WI38 (cell line): ENCODE results near the gene PDE8A.

Source experiments
- H3K4me3 ChIP-seq: 2 replicates; pipeline ENCODE4 v1.5.1; 2011; ENCODE audit warnings: low read depth, mild to moderate bottlenecking, control low read depth, low read length
- CTCF ChIP-seq: IDR thresholded peaks from 2 replicates; pipeline ENCODE4 v1.5.1; 2012; ENCODE audit warnings: low read depth, mild to moderate bottlenecking, control low read depth, low read length

PDE8A gene

GRCh38 chr15:84951736-84952135 lies 29.9 kb upstream of the PDE8A start:
- no peak overlapping the region for H3K4me3 ChIP-seq
- no peak for TF ChIP-seq CTCF

GRCh38 chr15:84953136-84953535 lies 28.5 kb upstream of the PDE8A start:
- H3K4me3 ChIP-seq: no peak overlapping the region
- no peak for TF ChIP-seq CTCF

- no peak for TF ChIP-seq CTCF
- no peak overlapping the region for H3K4me3 ChIP-seq
These were observed 27.9 kb upstream of the PDE8A start for GRCh38 chr15:84953726-84954125.

- H3K4me3 ChIP-seq: peak overlapping the region; percentile 16; the same call in 1 of the 2 replicates
- TF ChIP-seq CTCF: peak; percentile 87
These were observed 26.4 kb upstream of the PDE8A start for GRCh38 chr15:84955089-84955848.

GRCh38 chr15:84956199-84956598 lies 25.5 kb upstream of the PDE8A start:
- no peak for TF ChIP-seq CTCF

GRCh38 chr15:84960391-84961113 lies 21.1 kb upstream of the PDE8A start:
- no peak for TF ChIP-seq CTCF
- no peak overlapping the region for H3K4me3 ChIP-seq

More at GRCh38 chr15:84956199-84956598, 25.5 kb upstream of the PDE8A start:
- no peak overlapping the region for H3K4me3 ChIP-seq

- TF ChIP-seq CTCF: no peak
- H3K4me3 ChIP-seq: no peak overlapping the region
These were observed 20.6 kb upstream of the PDE8A start for GRCh38 chr15:84961114-84961452.
